ENCODE measurements around the gene MGA.

MGA gene

DNA sequence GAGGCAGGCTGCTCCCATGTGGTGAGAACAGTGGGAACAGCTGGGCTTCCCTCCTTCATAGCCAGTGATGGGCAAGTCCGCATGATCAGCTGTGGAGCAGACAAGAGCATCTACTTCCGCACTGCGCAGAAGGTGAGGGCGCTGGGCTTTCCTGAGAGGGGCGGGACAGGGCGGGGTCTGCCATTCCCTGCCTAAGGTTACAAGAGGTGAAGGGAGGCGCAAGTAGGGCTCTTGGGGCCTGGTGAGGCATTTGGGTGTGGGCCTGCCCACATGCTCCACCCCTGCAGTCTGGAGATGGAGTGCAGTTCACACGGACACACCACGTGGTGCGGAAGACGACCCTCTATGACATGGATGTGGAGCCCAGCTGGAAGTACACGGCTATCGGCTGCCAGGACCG, 157.1 kb downstream of the MGA start:
- no peak overlapping the region for H3K27ac ChIP-seq (ENCODE audit: low read length)
- no peaks in the 10 kb centered on the region for H3K9me3 ChIP-seq (ENCODE audit: control insufficient read depth in 2 of 2, low read length in 2 of 2)
- H3K4me3 ChIP-seq (ENCODE audit: low read length in 2 of 2), result no peak overlapping the region
- H3K9ac ChIP-seq (ENCODE audit: low read length in 2 of 2), result no peak overlapping the region
- no peaks in the 10 kb centered on the region for H3K4me1 ChIP-seq (ENCODE audit: control insufficient read depth, insufficient read depth, low read length)
- peaks cover 46 to 76% of the 10 kb centered on the region in 2 donors for H3K36me3 ChIP-seq (ENCODE audit: control insufficient read depth in 2 of 2, insufficient read depth in 2 of 2, low read length in 2 of 2)
- no peaks in the 10 kb centered on the region for H3K27me3 ChIP-seq (ENCODE audit: control insufficient read depth in 1 of 2, insufficient read depth in 2 of 2, low read length in 2 of 2)

DNA sequence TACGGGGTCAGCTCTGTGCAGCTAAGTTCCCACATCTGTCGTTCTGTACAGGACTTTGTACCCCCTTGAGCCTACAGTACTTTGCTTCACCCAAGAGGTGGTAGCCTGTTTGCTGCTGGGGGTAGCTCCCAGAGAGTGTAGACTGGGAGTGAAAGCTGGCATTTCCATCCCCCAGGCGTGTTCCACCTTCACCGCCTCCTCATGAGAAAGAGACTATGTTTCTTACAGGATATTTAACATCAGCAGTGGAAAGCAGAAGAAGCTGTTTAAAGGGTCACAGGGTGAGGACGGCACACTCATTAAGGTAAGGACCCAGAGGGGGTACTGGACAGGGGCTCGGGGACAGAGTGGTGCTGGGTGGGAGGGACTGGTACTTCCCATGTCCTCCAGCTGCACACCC, 157.6 kb downstream of the MGA start:
- Histone ChIP-seq H3K36me3 (ENCODE audit: control insufficient read depth in 2 of 2, insufficient read depth in 2 of 2, low read length in 2 of 2) (peaks cover 49 to 77% of the 10 kb centered on the region in 2 donors), H3K9ac (ENCODE audit: low read length in 2 of 2) (no peak overlapping the region), H3K27me3 (ENCODE audit: control insufficient read depth in 1 of 2, insufficient read depth in 2 of 2, low read length in 2 of 2) (no peaks in the 10 kb centered on the region), H3K27ac (ENCODE audit: low read length) (no peak overlapping the region), H3K4me1 (ENCODE audit: control insufficient read depth, insufficient read depth, low read length) (no peaks in the 10 kb centered on the region), H3K4me3 (ENCODE audit: low read length in 2 of 2) (no peak overlapping the region), H3K9me3 (ENCODE audit: control insufficient read depth in 2 of 2, low read length in 2 of 2) (no peaks in the 10 kb centered on the region)

DNA sequence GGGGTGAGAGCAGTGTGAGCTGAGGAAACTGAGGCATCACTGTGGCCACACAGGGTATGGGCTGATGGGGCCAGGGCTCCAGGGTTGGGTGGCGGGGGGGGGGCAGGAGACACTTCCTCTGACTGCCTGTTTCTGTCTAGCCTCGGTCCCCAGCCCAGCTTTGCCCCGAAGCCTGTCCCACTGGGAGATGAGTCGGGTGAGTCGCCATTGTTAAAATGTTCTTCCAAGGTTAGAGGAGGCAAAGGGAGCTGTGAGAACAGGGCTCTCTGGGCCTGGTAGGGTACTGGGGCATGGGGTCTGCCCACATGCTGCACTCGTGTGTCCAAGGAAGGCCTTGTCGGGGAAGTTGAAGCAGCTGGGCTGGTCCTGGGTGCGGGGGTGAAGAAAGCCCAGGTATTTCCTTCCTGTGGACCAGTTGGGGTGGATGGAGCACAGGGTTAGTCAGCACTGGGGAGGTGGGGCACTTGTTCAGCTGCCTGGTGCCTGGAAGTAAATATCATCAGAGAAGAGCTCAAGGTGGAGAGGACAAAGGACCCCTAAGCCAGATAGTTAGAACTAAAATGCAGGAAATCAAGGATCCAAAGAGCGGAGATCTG, 159.3 kb downstream of the MGA start:
- Histone ChIP-seq H3K36me3 (ENCODE audit: control insufficient read depth in 2 of 2, insufficient read depth in 2 of 2, low read length in 2 of 2) (peaks cover 62 to 74% of the 10 kb centered on the region in 2 donors), H3K4me3 (ENCODE audit: low read length in 2 of 2) (no peak overlapping the region), H3K9me3 (ENCODE audit: control insufficient read depth in 2 of 2, low read length in 2 of 2) (no peaks in the 10 kb centered on the region), H3K4me1 (ENCODE audit: control insufficient read depth, insufficient read depth, low read length) (no peaks in the 10 kb centered on the region), H3K27ac (ENCODE audit: low read length) (no peak overlapping the region), H3K9ac (ENCODE audit: low read length in 2 of 2) (no peak overlapping the region), H3K27me3 (ENCODE audit: control insufficient read depth in 1 of 2, insufficient read depth in 2 of 2, low read length in 2 of 2) (no peaks in the 10 kb centered on the region)

DNA sequence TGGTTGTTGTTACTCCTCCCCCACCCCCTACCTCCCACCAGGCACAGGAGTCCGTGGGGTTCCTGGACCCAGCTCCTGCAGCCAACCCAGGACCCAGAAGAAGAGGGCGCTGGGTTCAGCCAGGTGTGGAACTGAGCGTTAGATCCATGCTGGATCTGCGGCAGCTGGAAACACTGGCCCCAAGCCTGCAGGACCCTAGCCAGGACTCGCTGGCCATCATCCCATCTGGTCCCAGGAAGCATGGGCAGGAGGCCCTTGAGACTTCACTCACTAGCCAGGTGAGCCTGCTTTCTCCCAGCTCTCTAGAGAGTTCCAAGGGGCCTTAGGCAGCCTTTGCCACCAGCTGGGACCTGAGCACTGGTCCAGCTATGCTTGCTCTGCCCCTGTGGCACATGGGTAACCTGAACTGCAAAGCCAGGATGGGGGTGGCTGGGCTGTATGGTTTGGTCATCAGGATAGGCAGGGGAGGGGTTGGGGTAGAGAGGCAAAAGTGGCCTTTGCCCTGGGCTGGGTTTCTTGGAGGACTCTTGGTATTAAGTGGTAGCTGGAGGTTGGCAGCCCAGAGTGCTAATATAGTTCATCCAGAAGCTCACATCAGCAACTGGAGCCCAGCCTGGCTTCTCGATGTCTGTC, 160.7 kb downstream of the MGA start:
- Histone ChIP-seq H3K27ac (ENCODE audit: low read length) (no peak overlapping the region), H3K4me1 (ENCODE audit: control insufficient read depth, insufficient read depth, low read length) (no peaks in the 10 kb centered on the region), H3K36me3 (ENCODE audit: control insufficient read depth in 2 of 2, insufficient read depth in 2 of 2, low read length in 2 of 2) (peaks cover 59 to 65% of the 10 kb centered on the region in 2 donors), H3K4me3 (ENCODE audit: low read length in 2 of 2) (no peak overlapping the region), H3K27me3 (ENCODE audit: control insufficient read depth in 1 of 2, insufficient read depth in 2 of 2, low read length in 2 of 2) (no peaks in the 10 kb centered on the region), H3K9me3 (ENCODE audit: control insufficient read depth in 2 of 2, low read length in 2 of 2) (no peaks in the 10 kb centered on the region), H3K9ac (ENCODE audit: low read length in 2 of 2) (no peak overlapping the region)

DNA sequence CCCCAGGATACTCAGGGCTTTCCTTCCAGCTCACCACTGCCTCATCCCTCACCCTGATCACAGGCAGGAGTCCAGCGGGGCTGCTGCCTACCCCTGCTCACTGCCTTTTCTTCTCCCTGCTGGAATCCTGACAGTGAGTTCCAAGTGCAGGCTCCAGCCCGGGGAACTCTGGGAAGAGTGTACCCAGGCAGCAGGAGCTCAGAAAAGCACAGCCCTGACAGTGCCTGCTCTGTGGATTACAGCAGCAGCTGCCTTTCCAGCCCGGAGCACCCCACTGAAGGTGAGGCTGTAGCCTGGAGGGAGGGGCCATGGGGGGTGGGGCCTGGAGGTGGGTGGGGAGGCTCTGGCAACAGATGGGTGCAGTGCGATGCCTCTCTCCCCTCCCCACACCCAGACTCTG, 161.6 kb downstream of the MGA start:
- Histone ChIP-seq H3K27ac (ENCODE audit: low read length) (no peak overlapping the region), H3K4me3 (ENCODE audit: low read length in 2 of 2) (no peak overlapping the region), H3K4me1 (ENCODE audit: control insufficient read depth, insufficient read depth, low read length) (no peaks in the 10 kb centered on the region)

DNA sequence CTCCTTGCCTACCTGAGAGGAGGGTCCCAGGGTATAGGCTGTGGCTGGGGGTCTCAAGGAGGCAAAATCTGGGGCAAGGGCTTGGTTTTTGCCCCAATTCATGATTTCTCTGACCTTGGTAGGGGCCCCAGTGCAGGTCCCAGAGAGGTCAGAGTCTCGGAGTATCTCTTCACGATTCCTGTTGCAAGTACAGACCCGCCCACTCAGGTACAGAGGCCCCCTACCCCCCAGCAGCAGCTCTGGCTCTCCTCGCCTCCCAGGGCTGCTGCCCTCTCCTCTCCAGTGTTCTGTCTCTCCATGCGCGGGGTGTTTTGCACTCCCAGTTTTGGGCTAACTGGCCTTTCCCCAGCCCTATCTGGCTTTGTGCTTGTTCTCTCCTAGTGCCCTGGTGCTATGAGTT, 162.3 kb downstream of the MGA start:
- H3K36me3 ChIP-seq (ENCODE audit: control insufficient read depth in 2 of 2, insufficient read depth in 2 of 2, low read length in 2 of 2), result peaks cover 55 to 59% of the 10 kb centered on the region in 2 donors
- no peaks in the 10 kb centered on the region for H3K9me3 ChIP-seq (ENCODE audit: control insufficient read depth in 2 of 2, low read length in 2 of 2)
- no peaks in the 10 kb centered on the region for H3K27me3 ChIP-seq (ENCODE audit: control insufficient read depth in 1 of 2, insufficient read depth in 2 of 2, low read length in 2 of 2)
- H3K27ac ChIP-seq (ENCODE audit: low read length), result no peak overlapping the region
- peaks cover 4% of the 10 kb centered on the region for H3K4me1 ChIP-seq (ENCODE audit: control insufficient read depth, insufficient read depth, low read length)
- H3K9ac ChIP-seq (ENCODE audit: low read length in 2 of 2), result no peak overlapping the region
- H3K4me3 ChIP-seq (ENCODE audit: low read length in 2 of 2), result no peak overlapping the region

More for the DNA sequence above, 161.6 kb downstream of the MGA start:
- Histone ChIP-seq H3K9ac (ENCODE audit: low read length in 2 of 2) (no peak overlapping the region), H3K9me3 (ENCODE audit: control insufficient read depth in 2 of 2, low read length in 2 of 2) (no peaks in the 10 kb centered on the region), H3K27me3 (ENCODE audit: control insufficient read depth in 1 of 2, insufficient read depth in 2 of 2, low read length in 2 of 2) (no peaks in the 10 kb centered on the region), H3K36me3 (ENCODE audit: control insufficient read depth in 2 of 2, insufficient read depth in 2 of 2, low read length in 2 of 2) (peaks cover 61% of the 10 kb centered on the region in 2 donors)

All from stomach smooth muscle (tissue), 2 donors.